WTC11 (cell line): Measurements from ENCODE around the gene CLASP1.

Experiments
- CBFB ChIP-seq: sonication (generic); formaldehyde crosslinking; IDR thresholded peaks from 2 replicates; pipeline ENCODE4 v1.8.1; 2022; ENCODE audit warnings: mild to moderate bottlenecking, low read depth, missing genetic modification reagents
- CREB1 ChIP-seq: sonication (generic); formaldehyde crosslinking; IDR thresholded peaks from 2 replicates; pipeline ENCODE4 v1.8.0; 2023; ENCODE audit warnings: mild to moderate bottlenecking, missing genetic modification reagents
- CTCF ChIP-seq: fragments of 200-600 bp; IDR thresholded peaks from 2 replicates; pipeline ENCODE4 v1.8.0; 2022; ENCODE audit warnings: antibody characterized with exemption
- ELF4 ChIP-seq: sonication (generic); formaldehyde crosslinking; IDR thresholded peaks from 2 replicates; pipeline ENCODE4 v1.8.1; 2022; ENCODE audit warnings: low read depth, mild to moderate bottlenecking, moderate library complexity, missing genetic modification reagents
- ESRRA ChIP-seq: sonication (generic); formaldehyde crosslinking; IDR thresholded peaks from 2 replicates; pipeline ENCODE4 v1.8.1; 2022; ENCODE audit warnings: mild to moderate bottlenecking, missing genetic modification reagents, borderline replicate concordance
- JUN ChIP-seq: sonication (generic); formaldehyde crosslinking; IDR thresholded peaks from 2 replicates; pipeline ENCODE4 v1.8.0; 2023; ENCODE audit warnings: mild to moderate bottlenecking, missing genetic modification reagents
- MXD4 ChIP-seq: fragments of 250-450 bp; sonication (Bioruptor Pico); IDR thresholded peaks from 2 replicates; pipeline ENCODE4 v1.8.0; 2021; ENCODE audit warnings: mild to moderate bottlenecking, moderate library complexity, borderline replicate concordance
- TF ChIP-seq, protein P1 (sequence below): sonication (generic); formaldehyde crosslinking; conservative IDR thresholded peaks from 2 replicates; pipeline ENCODE4 v1.8.1; 2022; ENCODE audit warnings: mild to moderate bottlenecking, missing genetic modification reagents
- TF ChIP-seq, protein P2 (sequence below): sonication (generic); formaldehyde crosslinking; IDR thresholded peaks from 2 replicates; pipeline ENCODE4 v1.8.1; 2022; ENCODE audit warnings: low read depth, missing genetic modification reagents, borderline replicate concordance

DNA sequence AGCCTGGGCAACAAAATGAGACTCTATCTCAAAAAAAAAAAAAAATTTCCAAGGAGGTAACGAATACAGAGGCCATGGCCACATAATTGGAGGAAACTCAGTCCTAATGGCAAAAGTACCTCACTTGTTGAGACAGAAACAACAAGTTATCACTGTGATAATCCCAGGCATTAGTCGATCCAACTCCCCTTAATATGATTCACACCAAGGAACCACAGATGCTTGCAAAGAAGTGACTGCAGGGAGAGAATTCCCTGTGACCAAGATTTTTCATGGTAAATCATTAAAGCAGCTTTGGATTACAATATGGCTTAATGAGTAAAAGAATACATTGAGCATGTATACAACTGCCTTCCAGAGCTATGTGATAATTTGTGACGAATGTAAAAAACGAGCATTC lies 199.0 kb downstream of the CLASP1 start:
- TF ChIP-seq CTCF (no peak), MXD4 (no peak), ESRRA (CRISPR knock-in tag) (no peak), CBFB (CRISPR knock-in tag) (no peak), CREB1 (CRISPR knock-in tag) (no peak), ELF4 (CRISPR knock-in tag) (no peak), JUN (CRISPR knock-in tag) (no peak)
- TF ChIP-seq, protein P1, sequence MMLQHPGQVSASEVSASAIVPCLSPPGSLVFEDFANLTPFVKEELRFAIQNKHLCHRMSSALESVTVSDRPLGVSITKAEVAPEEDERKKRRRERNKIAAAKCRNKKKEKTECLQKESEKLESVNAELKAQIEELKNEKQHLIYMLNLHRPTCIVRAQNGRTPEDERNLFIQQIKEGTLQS (CRISPR knock-in tag): no peak
- TF ChIP-seq, protein P2, sequence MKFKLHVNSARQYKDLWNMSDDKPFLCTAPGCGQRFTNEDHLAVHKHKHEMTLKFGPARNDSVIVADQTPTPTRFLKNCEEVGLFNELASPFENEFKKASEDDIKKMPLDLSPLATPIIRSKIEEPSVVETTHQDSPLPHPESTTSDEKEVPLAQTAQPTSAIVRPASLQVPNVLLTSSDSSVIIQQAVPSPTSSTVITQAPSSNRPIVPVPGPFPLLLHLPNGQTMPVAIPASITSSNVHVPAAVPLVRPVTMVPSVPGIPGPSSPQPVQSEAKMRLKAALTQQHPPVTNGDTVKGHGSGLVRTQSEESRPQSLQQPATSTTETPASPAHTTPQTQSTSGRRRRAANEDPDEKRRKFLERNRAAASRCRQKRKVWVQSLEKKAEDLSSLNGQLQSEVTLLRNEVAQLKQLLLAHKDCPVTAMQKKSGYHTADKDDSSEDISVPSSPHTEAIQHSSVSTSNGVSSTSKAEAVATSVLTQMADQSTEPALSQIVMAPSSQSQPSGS (CRISPR knock-in tag): no peak
